Measurements from ENCODE around the gene SLC22A17. TPM values are rescaled to one million over a fixed set of nuclear protein-coding genes. Genes with fewer than 3 reads are reported as not detected.
A peak's percentile ranks its signal among the peaks of the same experiment; 100 is the strongest.

SLC22A17 gene
- total and polyA plus RNA-seq, 2 of the 13 experiments (the other 11 are each of a cell fraction or from before 2014, with no cell fraction given): 0.95 to 1.1 TPM

- peak; percentile 75; the same call in 1 of the 2 replicates for TF ChIP-seq ZNF580 (CRISPR knock-in tag; IDR thresholded peaks at IDR 0.05; ENCODE audit: borderline replicate concordance, low read depth)
- peak; percentile 98 for TF ChIP-seq ZNF572 (CRISPR knock-in tag; IDR thresholded peaks at IDR 0.05)
- no peak for TF ChIP-seq SNAPC5 (CRISPR knock-in tag; IDR thresholded peaks at IDR 0.05; ENCODE audit: borderline replicate concordance)
- TF ChIP-seq MXD1 (CRISPR knock-in tag; IDR thresholded peaks at IDR 0.05): peak; percentile 53; the same call in 1 of the 2 replicates
- TF ChIP-seq ZBTB7A (CRISPR knock-in tag; IDR thresholded peaks at IDR 0.05): no peak
- TF ChIP-seq SCMH1 (CRISPR knock-in tag; IDR thresholded peaks at IDR 0.05; ENCODE audit: borderline replicate concordance): no peak
- TF ChIP-seq AKAP8 (CRISPR knock-in tag; IDR thresholded peaks at IDR 0.05): no peak
- no peak for TF ChIP-seq MXI1 (IDR thresholded peaks at IDR 0.05; ENCODE audit: borderline replicate concordance, low read depth, low read length)
- peak; percentile 82 for TF ChIP-seq ARNT2 (CRISPR knock-in tag; IDR thresholded peaks at IDR 0.05; ENCODE audit: low read depth)
- TF ChIP-seq ZBTB8A (CRISPR knock-in tag; IDR thresholded peaks at IDR 0.05; ENCODE audit: borderline replicate concordance, low read depth): no peak
- no peak for TF ChIP-seq ZNF17 (CRISPR knock-in tag; IDR thresholded peaks at IDR 0.05)
- TF ChIP-seq ZNF616 (CRISPR knock-in tag; IDR thresholded peaks at IDR 0.05; ENCODE audit: low read depth): no peak
- TF ChIP-seq CSRNP1 (CRISPR knock-in tag; IDR thresholded peaks at IDR 0.05): no peak
- TF ChIP-seq MAFF (IDR thresholded peaks at IDR 0.05; ENCODE audit: low read depth, low read length): no peak
- no peak for TF ChIP-seq CCAR2 (optimal IDR thresholded peaks at IDR 0.05; ENCODE audit: low read depth, low read length)
- no peak for TF ChIP-seq CBX2 (IDR thresholded peaks at IDR 0.05; ENCODE audit: low read depth, low read length)
- TF ChIP-seq CBX2 (CRISPR knock-in tag; IDR thresholded peaks at IDR 0.05; ENCODE audit: low read depth): no peak; the same call in 1 of the 2 replicates
- TF ChIP-seq ZNF709 (CRISPR knock-in tag; IDR thresholded peaks at IDR 0.05): no peak
- no peak for TF ChIP-seq ZNF7 (CRISPR knock-in tag; IDR thresholded peaks at IDR 0.05)
- TF ChIP-seq LRRFIP1 (CRISPR knock-in tag; conservative IDR thresholded peaks at IDR 0.05): no peak
- TF ChIP-seq ASH2L (IDR thresholded peaks at IDR 0.05; ENCODE audit: insufficient read length, low read depth, low read length): no peak
- TF ChIP-seq MAFK (conservative IDR thresholded peaks at IDR 0.05 in 1 of 2, IDR thresholded peaks at IDR 0.05 in 1 of 2; ENCODE audit: low read length in 2 of 2): no peak
- TF ChIP-seq ZNF552 (CRISPR knock-in tag; IDR thresholded peaks at IDR 0.05; ENCODE audit: borderline replicate concordance): no peak
Observed at GRCh38 chr14:23379366-23380196, 26.9 kb upstream of the SLC22A17 start (continued).
